Activated naive CD4-positive, alpha-beta T cell treated with Interleukin-2 at 50 U/mL for 16 hours (primary cell): ENCODE measurements around the gene KLHL4.
"Not testable (repeated sequence)": the region's sequence is repeated elsewhere in the genome, so short reads cannot be mapped to it uniquely, and the experiment has no call there.

ENCODE experiments used
- DNase-seq: peaks from one replicate; pipeline ENCODE4 v3.0.0-alpha.2; 2020

Gene KLHL4

DNA sequence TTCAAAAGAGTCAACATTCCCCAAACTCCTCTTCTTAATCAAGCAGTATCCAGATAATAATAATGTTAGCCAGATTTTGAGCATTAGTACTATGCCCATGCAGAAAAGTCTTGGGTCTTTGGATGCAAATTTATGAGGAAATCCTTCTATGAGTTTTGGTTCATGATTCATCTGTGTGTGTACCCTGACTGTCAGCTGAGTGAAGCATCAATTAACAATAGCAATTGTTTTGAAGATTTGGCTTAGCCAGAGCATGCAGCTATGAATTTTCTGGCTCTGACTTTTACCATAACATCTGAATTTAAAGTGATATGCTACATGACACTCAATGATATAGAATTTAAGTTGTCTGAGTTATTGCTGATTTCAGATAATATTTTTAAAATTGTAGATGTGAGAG is 145.8 kb downstream of the KLHL4 start:
- no peak for DNase-seq

DNA sequence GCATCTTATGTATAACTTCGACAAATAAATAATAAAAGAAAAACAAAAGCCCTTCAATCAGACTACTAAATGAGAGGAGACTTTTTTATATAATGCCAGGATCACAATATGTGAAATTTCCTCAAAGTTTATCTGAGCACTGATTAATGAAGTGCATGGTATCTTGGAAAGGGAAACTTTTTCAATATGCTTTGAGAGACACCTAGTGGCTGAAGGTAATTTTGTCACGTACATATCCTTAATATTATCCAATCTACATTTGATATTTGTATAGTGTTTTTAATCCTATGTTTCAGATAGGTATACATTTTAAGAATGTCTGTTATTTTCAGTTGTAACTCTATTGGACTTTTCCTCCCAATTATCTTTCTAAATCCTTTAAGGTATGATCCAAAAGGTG is 146.8 kb downstream of the KLHL4 start:
- DNase-seq = no peak

DNA sequence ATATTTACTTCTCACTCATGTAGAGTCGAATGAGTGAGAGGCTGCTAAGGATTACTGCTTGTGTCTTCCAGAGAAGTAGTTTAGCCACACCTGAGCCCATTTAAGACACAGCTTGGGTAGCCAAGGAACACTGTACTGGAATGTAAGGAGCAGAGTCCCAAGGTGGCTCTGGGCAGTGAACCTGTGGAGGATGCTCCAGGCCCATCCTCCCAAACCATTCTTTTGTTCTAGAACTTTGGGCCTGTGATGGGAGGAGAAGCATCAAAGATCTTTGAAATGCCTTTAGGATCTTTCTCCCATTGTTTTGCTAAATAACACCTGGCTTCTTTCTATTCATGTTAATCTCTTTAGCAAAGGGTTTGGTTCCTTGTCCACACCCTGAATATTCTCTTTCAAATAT is 162.2 kb downstream of the KLHL4 start:
- no peak for DNase-seq

DNA sequence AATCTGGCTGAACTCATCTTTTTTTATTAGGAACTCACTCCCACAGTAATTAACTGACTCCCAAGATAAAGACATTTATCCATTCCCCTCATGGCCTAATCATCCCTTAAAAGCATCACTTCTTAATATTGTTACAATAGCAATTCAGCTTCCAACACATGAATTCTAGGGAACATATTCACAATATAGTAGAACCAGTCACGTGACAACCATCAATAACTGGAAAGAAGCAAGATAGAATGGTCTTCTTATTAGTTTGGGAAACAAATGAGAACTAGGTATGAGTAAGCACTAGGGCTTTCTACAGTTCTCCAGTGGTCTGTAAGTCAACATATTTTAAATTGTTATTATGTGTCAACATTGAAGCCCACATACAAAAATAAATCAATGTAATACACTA is 170.1 kb downstream of the KLHL4 start:
- DNase-seq = no peak

DNA sequence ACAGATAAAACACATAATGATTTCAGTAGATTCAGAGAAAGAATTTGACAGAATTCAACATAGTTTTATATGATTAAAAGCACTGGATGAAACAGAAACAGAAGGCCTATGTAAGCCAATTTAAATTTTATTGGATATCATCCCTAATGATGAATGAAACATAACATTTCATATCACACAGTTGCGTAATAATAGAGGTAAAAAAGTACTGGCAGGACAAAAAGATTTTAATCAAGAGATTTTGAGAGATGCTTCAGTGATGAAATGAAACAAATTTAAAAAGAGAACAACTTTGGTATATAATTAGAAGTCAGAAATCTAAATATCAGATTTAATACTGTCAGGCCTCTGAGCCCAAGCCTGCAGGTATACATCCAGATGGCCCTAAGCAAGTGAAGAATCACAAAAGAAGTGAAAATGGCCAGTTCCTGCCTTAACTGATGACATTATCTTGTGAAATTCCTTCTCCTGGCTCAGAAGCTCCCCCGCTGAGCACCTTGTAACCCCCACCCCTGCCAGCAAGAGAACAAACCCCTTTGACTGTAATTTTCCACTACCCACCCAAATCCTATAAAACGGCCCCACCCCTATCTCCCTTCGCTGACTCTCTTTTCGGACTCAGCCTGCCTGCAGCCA is 170.6 kb downstream of the KLHL4 start:
- not testable (repeated sequence) for DNase-seq

DNA sequence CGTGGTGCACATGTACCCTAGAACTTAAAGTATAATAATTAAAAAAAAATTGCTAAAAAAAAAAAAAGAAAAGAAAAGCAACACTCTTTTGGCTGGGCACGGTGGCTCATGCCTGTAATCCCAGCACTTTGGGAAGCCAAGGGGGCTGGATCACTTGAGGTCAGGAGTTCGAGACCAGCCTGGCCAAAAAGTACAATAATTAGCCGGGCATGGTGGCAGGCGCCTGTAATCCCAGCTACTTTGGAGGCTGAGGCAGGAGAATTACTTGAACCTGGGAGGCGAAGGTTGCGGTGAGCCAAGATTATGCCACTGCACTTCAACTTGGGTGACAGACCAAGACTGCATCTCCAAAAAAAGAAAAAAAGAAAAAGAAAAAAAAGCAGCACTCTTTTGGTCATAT is 171.6 kb downstream of the KLHL4 start:
- not testable (repeated sequence) for DNase-seq

DNA sequence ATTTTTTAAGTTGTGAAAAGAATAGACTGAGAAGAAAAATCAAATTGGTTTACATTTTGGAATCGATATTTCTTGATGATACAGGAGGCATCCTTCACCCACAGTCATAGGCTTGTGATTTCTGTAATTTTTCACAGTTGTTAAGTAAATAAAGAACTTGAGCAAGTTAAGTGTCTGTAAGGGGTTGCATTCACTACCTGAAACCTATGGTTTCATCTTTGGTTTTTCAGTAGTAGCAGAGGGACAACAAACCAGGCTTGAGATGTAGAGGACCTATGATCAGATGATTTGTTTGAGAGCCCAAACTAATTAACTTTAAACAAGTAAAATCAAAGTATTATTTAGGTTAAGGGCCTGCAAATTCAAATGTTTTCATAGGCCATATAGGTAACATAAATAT is 175.6 kb downstream of the KLHL4 start:
- no peak for DNase-seq

DNA sequence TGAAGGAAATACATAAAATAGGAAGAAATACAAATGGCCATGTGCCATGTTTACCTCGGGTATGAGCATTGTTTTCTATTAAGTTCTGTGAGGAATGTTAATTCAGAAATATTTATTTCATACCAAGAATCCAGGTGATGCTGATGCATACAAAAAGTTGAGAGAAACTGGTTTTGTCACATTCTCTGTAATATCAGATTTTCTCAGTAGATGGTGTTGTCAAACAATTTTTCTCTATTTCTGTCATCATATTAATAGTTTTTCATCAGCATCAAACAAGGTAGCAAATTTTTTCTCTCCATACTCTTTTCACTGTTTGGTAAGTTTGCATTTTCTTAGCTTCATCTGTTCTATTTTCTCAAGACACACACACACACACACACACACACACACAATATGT is 179.8 kb downstream of the KLHL4 start:
- no peak for DNase-seq

DNA sequence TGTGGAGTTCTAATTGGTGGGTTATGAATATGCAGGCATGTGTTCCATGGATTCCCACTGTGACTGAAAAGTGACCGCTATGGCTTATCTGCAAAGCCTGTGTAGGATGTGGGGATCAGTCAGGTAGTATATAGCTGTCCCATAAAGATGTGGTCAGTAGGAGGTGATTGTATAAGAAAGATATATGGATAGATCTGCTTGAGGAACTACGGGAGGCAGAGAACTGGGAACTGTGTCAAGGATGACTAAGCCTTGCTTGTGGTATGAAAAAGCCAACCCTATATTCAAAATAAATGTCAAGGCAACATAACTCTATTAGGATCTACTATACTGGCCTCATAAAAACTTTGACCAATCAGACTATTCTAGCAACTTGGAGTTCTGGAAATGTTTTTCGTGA is 185.2 kb downstream of the KLHL4 start:
- no peak for DNase-seq

DNA sequence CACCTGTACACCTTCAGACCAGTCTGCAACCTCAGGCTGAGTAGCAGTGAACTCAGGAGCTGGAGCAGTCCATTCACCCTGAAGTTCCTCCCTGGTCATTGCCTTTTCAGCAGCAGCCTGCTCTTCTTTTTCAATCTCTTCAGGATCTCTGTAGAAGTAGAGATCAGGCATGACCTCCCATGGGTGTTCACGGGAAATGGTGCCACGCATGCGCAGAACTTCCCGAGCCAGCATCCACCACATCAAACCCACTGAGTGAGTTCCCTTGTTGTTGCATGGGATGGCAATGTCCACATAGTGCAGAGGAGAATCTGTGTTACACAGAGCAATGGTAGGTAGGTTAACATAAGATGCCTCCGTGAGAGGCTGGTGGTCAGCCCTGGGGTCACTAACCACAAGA is 185.9 kb downstream of the KLHL4 start:
- DNase-seq = not testable (repeated sequence)

DNA sequence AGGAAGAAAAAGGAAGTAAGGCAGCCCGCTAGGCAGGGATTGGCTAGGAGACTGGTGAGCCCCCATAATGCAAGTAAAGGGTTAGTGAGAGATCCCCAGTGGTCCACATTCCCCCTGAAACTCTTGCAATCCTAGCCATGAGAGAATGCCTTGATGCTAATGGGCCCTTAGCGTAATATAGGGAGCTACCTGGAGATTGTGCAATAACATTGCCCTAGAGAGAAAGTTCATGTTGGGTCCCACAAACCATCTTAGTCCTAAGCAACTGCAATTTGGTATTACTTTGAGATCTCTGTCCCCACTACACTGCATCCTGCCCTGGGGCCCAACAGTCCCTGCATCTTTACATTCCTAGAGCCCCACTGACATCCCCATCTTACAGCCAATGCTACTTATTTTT is 188.5 kb downstream of the KLHL4 start:
- no peak for DNase-seq

DNA sequence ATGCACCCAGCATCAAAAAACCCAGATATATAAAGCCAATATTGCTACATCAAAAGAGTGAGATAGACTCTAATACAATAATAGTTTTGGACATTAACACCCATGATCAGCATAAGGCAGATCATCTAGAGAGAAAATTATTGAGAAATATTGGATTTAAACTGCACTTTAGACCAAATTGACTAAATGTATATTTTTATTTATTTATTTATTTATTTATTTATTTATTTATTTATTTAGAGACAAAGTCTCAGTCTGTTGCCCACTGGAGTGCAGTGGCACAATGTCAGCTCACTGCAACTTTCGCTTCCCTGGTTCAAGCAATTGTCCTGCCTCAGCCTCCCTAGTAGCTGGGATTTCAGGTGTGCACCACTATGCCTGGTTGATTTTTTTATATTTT is 193.0 kb downstream of the KLHL4 start:
- no peak for DNase-seq
